Psoas muscle (tissue), 8 donors: ENCODE measurements around the gene PTPN7. TPM values are rescaled to one million over a fixed set of nuclear protein-coding genes. Genes with fewer than 3 reads are reported as not detected.

Source experiments
- ATAC-seq, 4 donors: fragments of 200-7000 bp; cut with Tn5 transposase; one replicate each; pipeline ENCODE4 v1.9.1; 2020; ENCODE audit warnings: moderate library complexity in 3 of 4, mild to moderate bottlenecking in 2 of 4
- DNase-seq, 2 donors: peaks; one replicate each; pipeline ENCODE4 v3.0.0-alpha.2; 2020
- H3K27ac ChIP-seq: fragments of 200-600 bp; one replicate; pipeline ENCODE4 v1.8.0; 2022
- H3K27me3 ChIP-seq, 3 donors: fragments of 200-600 bp in 1 of 3; one replicate each; pipeline versions ENCODE4 v1.6.1 to v1.8.0; 2013 to 2022; ENCODE audit warnings: low read length in 2 of 3, mild to moderate bottlenecking in 2 of 3, moderate library complexity in 1 of 3; ENCODE audit not compliant: insufficient read depth in 3 of 3
- H3K36me3 ChIP-seq, 2 donors: fragments of 200-600 bp in 1 of 2; one replicate each; pipeline versions ENCODE4 v1.6.1 to v1.8.0; 2013 to 2022; ENCODE audit warnings: low read depth in 1 of 2, mild to moderate bottlenecking in 1 of 2, moderate library complexity in 1 of 2; ENCODE audit not compliant: insufficient read depth in 1 of 2
- H3K4me1 ChIP-seq: fragments of 200-600 bp; one replicate; pipeline ENCODE4 v1.8.0; 2022
- H3K4me3 ChIP-seq: fragments of 200-600 bp; one replicate; pipeline ENCODE4 v1.8.0; 2022; ENCODE audit warnings: mild to moderate bottlenecking
- H3K9me3 ChIP-seq: fragments of 200-600 bp; one replicate; pipeline ENCODE4 v1.8.0; 2022
- CTCF ChIP-seq: fragments of 200-600 bp; IDR thresholded peaks from one replicate; pipeline ENCODE4 v1.8.0; 2022; ENCODE audit warnings: antibody characterized with exemption
- WGBS, 3 donors: extraction: QIAGEN DNeasy Blood & Tissue Kit; methylation state at CpG; one replicate each; pipeline versions ENCODE4 v1.1.6 to v1.1.7; 2013; 5-methylcytosine and 5-hydroxymethylcytosine counted together
- intact Hi-C, 2 donors: fragments of 100-400 bp; cut with DNase I; formaldehyde crosslinking; loops; one replicate each; pipeline versions ENCODE4 v1.11.0 to v1.14.2; 2022
- long read RNA-seq, 2 donors: library from polyadenylated mRNA; unstranded; transcript quantifications; one replicate each; pipeline ENCODE4 v2.0.0, GENCODE V29; 2021
- polyA plus RNA-seq, 3 donors: library from polyadenylated mRNA; stranded (reverse); fragments of 200-250 nt; gene quantifications; one replicate each; pipeline ENCODE4 v1.2.3, GENCODE V29; 2013
- total RNA-seq, 4 donors: library from RNA; stranded (reverse); fragmentation: NEBNext Ultra II Directional in 2 of 4; extraction: Animal tissue kit (Norgen Biotek cat#: 25700) in 2 of 4; gene quantifications; one replicate each; pipeline versions ENCODE4 v1.2.1 to v1.2.4, GENCODE V29; 2021 to 2023
- donor health status: healthy with polysubstance abuse.
- donor health status: DM: no; HTN: no; CAD: no; lungs with moderate emphysema.
- donor health status: Bipolar disorder and iron deficiency.
- donor health status: healthy.
- donor health status: DM: yes; HTN: yes; CAD: no.
- donor health status: DM: no; HTN: no; CAD: no.
- donor health status: DM: no; HTN: no; CAD: no.
- donor health status: DM: yes; HTN: yes; CAD: no.

The PTPN7 gene
- total RNA-seq: 1 to 10 TPM in 1 of 4 donors, under 1 TPM in 3; 0.32 to 1.0 (median 0.45) TPM
- polyA plus RNA-seq: under 1 TPM; 0.10 to 0.17 (median 0.13) TPM
- long read RNA-seq, donor 1: 0 reads
- long read RNA-seq, donor 2: 0 reads

GRCh38 chr1:202160377-202160940 lies at the start of gene PTPN7:
TSS of gene PTPN7 (minus strand) at chr1:202160602. CDS start at chr1:202159402, 1,200 bp downstream.
- intact Hi-C loops: no loop called here
- H3K4me3 ChIP-seq: peak within 1 kb of the TSS; percentile 11
- H3K27me3 ChIP-seq: peaks cover 0 to 2% (median 0%) of the 10 kb centered on the region in 3 donors
- TF ChIP-seq CTCF: no peak
- peak in 1 of 4 donors; percentile 22 for ATAC-seq
- no peaks in the 10 kb centered on the region for H3K4me1 ChIP-seq
- H3K36me3 ChIP-seq: no peaks in the 10 kb centered on the region
- no peak within 1 kb of the TSS for H3K27ac ChIP-seq
- H3K9me3 ChIP-seq: no peaks in the 10 kb centered on the region
- no peak for DNase-seq
- 71 to 80% (median 77%) methylated on average over 16 to 17 of the region's 17 CpGs for WGBS, 3 donors

DNA sequence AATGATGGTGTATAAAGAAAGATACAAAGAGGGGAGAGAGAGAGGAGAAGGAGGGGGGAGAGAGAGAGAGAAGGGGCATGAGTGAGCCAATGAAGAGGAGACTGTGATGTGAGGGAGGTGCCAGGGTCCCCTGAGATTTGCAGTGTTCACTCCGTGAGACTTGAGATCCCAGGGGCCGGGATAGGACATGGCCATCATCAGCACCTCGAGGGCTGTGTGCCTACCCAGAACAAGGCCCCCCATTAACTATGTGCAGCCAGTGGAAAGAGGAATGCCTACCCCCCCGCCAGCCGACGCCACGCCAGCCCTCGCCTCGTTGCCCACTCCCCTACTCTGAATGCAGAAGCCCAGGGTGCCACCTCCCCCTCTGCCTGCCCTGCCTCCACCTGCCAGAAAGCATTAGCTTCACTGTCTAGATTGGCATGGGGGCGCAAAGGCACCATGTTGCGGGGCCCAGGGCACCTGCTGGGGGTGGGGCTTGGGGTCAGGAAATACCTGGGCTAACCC lies 48.0 kb upstream of the PTPN7 start:
- no peaks in the 10 kb centered on the region for H3K9me3 ChIP-seq
- H3K27me3 ChIP-seq: peaks cover 0 to 10% (median 0%) of the 10 kb centered on the region in 3 donors
- TF ChIP-seq CTCF: no peak
- WGBS, 3 donors: 79 to 90% (median 79%) methylated on average over 9 to 11 of the region's 11 CpGs
- ATAC-seq (no peak), DNase-seq (no peak)
- no peak overlapping the region for H3K4me3 ChIP-seq
- H3K27ac ChIP-seq: no peak overlapping the region
- no peaks in the 10 kb centered on the region for H3K36me3 ChIP-seq
- no peaks in the 10 kb centered on the region for H3K4me1 ChIP-seq
- intact Hi-C loops: no loop called here

DNA sequence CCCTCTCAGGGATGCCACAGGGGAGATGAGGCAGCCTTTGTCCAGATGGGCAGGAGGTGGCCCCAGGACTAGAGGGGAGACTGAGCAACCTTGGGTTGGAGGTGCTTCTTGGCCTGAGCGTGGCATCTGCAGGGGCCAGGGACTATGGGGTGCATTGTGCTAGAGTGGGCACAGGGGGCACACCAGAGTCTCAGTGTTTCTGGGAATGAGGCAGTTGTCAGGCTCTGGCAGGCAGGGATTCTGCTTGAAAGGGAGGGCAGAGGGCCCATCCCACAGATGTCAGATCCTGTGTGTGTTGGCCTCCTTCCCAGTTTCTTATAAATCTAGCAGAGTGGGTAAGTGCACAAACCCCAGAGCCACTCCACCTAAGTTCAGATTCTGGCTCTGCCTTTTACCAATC lies 46.9 kb upstream of the PTPN7 start:
- Histone ChIP-seq H3K4me1 (no peaks in the 10 kb centered on the region), H3K27ac (no peak overlapping the region), H3K9me3 (no peaks in the 10 kb centered on the region), H3K36me3 (no peaks in the 10 kb centered on the region), H3K4me3 (no peak overlapping the region), H3K27me3 (no peaks in the 10 kb centered on the region)
- no peak for TF ChIP-seq CTCF
- intact Hi-C loops: no loop called here
- no peak for ATAC-seq
- no peak for DNase-seq
- WGBS, 3 donors: 33 to 69% (median 41%) methylated on average over 1 of the region's 1 CpG

DNA sequence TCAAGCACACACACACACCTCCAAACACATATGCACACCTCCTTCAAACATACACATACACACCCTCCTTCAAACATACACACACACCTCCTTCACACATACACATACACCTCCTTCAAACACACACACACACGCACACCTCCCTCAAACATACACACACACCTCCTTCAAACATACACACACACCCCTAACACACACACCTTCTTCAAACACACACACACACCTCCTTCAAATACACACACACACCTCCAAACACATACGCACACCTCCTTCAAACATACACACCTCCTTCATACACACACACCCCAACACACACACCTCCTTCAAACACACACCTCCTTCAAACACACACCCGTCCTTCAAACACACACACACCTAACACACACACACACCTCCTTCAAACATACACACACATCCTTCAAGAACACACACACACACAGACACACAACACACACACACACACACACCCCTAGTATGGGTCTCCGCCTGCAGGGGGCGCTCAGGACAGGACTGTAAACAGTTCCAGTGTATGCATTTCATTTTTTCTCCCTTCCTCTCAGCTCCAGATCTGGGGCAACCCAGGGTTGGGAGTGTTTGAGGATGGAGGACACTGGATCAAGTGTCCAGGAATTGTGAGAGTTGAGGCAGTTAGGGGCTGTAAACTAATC lies 45.3 kb upstream of the PTPN7 start:
- TF ChIP-seq CTCF: no peak
- Histone ChIP-seq H3K27me3 (no peaks in the 10 kb centered on the region), H3K4me1 (peaks cover 4% of the 10 kb centered on the region), H3K9me3 (no peaks in the 10 kb centered on the region), H3K36me3 (no peaks in the 10 kb centered on the region), H3K27ac (no peak overlapping the region), H3K4me3 (no peak overlapping the region)
- intact Hi-C loops: no loop called here
- DNase-seq (no peak), ATAC-seq (no peak)
- WGBS, 3 donors: 59 to 73% (median 66%) methylated on average over 5 of the region's 5 CpGs
